Activated effector memory CD4-positive, alpha-beta T cell treated with Interleukin-2 at 50 U/mL for 16 hours (primary cell): Measurements from ENCODE around the gene SMAD1.
"Not testable (repeated sequence)": the region's sequence is repeated elsewhere in the genome, so short reads cannot be mapped to it uniquely, and the experiment has no call there.

Source experiments
- DNase-seq: peaks from one replicate; pipeline ENCODE4 v3.0.0-alpha.2; 2020

Gene SMAD1

GRCh38 chr4:145566086-145566708, 84.5 kb downstream of the SMAD1 start:
- DNase-seq = no peak

GRCh38 chr4:145566768-145567167, 85.1 kb downstream of the SMAD1 start:
- DNase-seq = no peak

DNA sequence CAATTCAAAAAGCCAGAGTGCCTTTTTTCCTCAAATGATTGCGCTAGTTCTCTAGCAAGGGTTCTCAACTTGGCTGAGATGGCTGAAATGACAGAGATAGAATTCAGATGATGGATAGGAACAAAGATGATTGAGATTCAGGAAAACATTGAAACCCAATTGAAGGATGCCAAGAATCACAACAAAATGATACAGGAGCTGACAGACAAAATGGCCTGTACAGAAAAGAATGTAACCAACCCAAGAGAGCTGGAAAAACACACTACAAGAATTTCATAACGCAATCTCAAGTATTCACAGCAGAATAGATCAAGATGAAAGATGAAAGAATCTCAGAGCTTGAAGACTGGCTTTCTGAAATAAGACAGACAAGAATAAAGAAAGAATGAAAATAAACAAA, 85.9 kb downstream of the SMAD1 start:
- no peak for DNase-seq

DNA sequence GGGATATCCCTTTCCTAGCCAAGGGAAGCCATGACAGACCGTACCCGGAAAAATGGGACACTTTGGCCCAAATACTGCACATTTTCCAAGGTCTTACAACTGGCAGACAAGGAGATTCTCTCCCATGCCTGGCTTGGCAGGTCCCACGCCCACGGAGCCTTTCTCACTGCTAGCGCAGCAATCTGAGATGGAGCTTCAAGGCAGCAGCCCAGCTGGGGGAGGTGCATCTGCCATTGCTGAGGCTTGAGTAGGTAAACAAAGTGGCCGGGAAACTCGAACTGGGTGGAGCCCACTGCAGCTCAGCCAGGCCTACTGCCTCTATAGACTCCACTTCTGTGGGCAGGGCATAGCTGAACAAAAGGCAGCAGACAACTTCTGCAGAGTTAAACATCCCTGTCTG, 92.9 kb downstream of the SMAD1 start:
- not testable (repeated sequence) for DNase-seq

DNA sequence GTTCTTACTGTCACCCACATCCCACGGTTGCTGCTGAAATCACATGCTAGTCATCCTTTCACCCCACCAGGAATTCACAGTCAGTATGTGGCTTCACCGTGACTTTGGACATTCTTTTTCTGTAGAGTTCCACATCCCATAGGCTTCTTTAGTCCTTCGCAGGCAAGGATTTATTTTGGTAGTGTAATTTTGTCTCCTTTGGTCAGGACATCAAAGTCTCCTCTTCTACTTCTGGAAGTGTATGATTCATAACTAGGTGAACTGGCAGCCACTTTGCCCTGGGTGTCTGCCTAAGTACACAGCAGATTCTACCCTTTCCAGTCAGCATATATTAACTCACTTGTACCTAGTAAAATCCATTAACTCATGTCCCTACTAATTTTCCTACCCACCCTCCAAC, 99.3 kb downstream of the SMAD1 start:
- no peak for DNase-seq

DNA sequence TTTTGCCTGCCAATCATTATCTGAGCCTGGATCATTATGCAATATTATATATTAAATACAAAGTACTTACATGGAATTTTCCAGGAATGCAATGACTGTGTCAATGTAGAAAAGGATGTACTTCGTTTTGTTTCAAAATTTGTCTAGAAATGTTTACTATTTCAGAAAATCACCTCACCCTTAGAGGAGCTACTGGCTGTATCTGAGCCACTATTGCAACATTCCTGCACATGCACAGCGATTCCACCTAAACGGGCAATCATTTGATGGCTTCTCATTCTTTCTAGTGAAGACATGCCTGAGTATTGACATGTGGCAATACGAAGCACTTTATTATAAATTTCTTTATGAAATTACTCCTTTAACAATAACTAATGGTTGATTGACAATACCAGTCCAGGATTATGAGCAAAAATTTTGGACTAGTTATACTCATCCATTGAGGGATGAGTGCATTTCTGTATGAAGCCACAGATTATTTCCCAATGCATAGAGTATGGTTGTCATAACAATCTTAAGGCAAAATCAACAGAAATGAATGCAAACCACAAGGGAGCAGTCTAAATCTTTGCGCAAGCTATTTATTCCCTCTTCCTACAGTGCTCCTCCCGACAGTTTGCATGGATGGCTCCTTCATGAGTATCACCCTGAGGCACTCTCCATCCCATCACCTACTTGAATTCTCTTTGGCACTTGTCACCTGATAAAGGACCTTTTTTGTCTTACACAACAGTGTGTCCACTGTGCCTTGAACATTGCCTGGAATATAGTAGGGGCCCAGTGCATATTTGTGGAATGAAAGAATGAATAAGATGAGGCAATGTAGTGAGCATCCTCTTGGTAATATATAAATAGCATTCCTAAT, 101.8 kb downstream of the SMAD1 start:
- no peak for DNase-seq

- no peak for DNase-seq
Measured at GRCh38 chr4:145587088-145587754, 105.6 kb downstream of the SMAD1 start.

- DNase-seq = not testable (repeated sequence)
Measured at GRCh38 chr4:145589381-145589780, 107.7 kb downstream of the SMAD1 start.

- DNase-seq = no peak
Measured at GRCh38 chr4:145589916-145590702, 108.5 kb downstream of the SMAD1 start.

- DNase-seq = no peak
Measured at GRCh38 chr4:145602129-145602760, 120.6 kb downstream of the SMAD1 start.

- no peak for DNase-seq
Measured at GRCh38 chr4:145605941-145606340, 124.3 kb downstream of the SMAD1 start.
